A673 (cell line): ENCODE results near the gene TRMT10B. TPM values are rescaled to one million over a fixed set of nuclear protein-coding genes. Genes with fewer than 3 reads are reported as not detected.

Experiments used
- BruUV-seq: library from RNA; stranded (reverse); fragments of 400-500 nt; replicated peaks from 2 replicates; lab custom pipeline; 2021; lab: Mats Ljungman, UMichigan
- CTCF ChIA-PET: fragments of 300-600 bp; sonication (Branson Sonifier 250); formaldehyde crosslinking; loops from one replicate; lab custom pipeline; 2022; ENCODE audit warnings: antibody characterized with exemption; lab: Charles Lee
- POLR2A ChIA-PET: fragments of 300-600 bp; sonication (Branson Sonifier 250); formaldehyde crosslinking; loops from one replicate; lab custom pipeline; 2022; ENCODE audit warnings: antibody characterized with exemption; ENCODE audit not compliant: low non-redundant PET; lab: Charles Lee
- DNase-seq: peaks from one replicate; pipeline ENCODE4 v3.0.0-alpha.2; 2015; ENCODE audit warnings: low spot score
- H3K27ac ChIP-seq: fragments of 200-600 bp; sonication (generic); 2 replicates; pipeline ENCODE4 v1.5.1; 2016; ENCODE audit warnings: mixed run types, low read depth, mild to moderate bottlenecking, mixed read lengths, antibody characterized with exemption, low read length; ENCODE audit not compliant: poor library complexity, severe bottlenecking
- H3K27me3 ChIP-seq: fragments of 200-600 bp; sonication (generic); replicated peaks from 2 replicates; pipeline ENCODE4 v1.6.1; 2017; ENCODE audit warnings: mixed run types, low read depth, mild to moderate bottlenecking, mixed read lengths, antibody characterized with exemption, low read length; ENCODE audit not compliant: insufficient read depth, poor library complexity
- H3K36me3 ChIP-seq: fragments of 200-600 bp; sonication (generic); 2 replicates; pipeline ENCODE4 v1.6.1; 2016; ENCODE audit warnings: mixed run types, mild to moderate bottlenecking, mixed read lengths, antibody characterized with exemption, low read length; ENCODE audit not compliant: insufficient read depth, poor library complexity, severe bottlenecking
- H3K4me1 ChIP-seq: fragments of 200-600 bp; sonication (generic); 2 replicates; pipeline ENCODE4 v1.6.1; 2017; ENCODE audit warnings: mixed run types, mild to moderate bottlenecking, mixed read lengths, antibody characterized with exemption, low read length; ENCODE audit not compliant: insufficient read depth, poor library complexity, severe bottlenecking
- H3K4me3 ChIP-seq: fragments of 200-600 bp; sonication (generic); 2 replicates; pipeline ENCODE4 v1.5.1; 2016; ENCODE audit warnings: low read depth, mixed run types, mild to moderate bottlenecking, mixed read lengths, low read length; ENCODE audit not compliant: poor library complexity, severe bottlenecking
- H3K9me3 ChIP-seq: fragments of 200-600 bp; sonication (generic); 2 replicates; pipeline ENCODE4 v1.6.1; 2016; ENCODE audit warnings: mixed run types, low read depth, mild to moderate bottlenecking, mixed read lengths, antibody characterized with exemption, low read length; ENCODE audit not compliant: poor library complexity, severe bottlenecking
- CTCF ChIP-seq: fragments of 300-800, 200-600 bp; sonication (generic); conservative IDR thresholded peaks from 2 replicates; pipeline ENCODE4 v1.5.1; 2017; ENCODE audit warnings: low read depth, mild to moderate bottlenecking, antibody characterized with exemption, low read length, moderate library complexity, mixed read lengths
- EZH2 ChIP-seq: fragments of 200-600 bp; sonication (generic); IDR thresholded peaks from 2 replicates; pipeline ENCODE4 v1.6.1; 2017; ENCODE audit warnings: borderline replicate concordance, low read depth, mild to moderate bottlenecking, mixed read lengths, antibody characterized with exemption, low read length; ENCODE audit not compliant: poor library complexity, severe bottlenecking
- intact Hi-C: fragments of 100-400 bp; cut with micrococcal nuclease; formaldehyde crosslinking; loops from one replicate; pipeline ENCODE4 v1.10.0; 2022; ENCODE audit not compliant: unreplicated experiment
- total RNA-seq: library from RNA; stranded (reverse); gene quantifications from 2 replicates; pipeline ENCODE4 v1.2.3, GENCODE V29; 2021

The TRMT10B gene
- total RNA-seq, 1 experiment from 2014 or later = 7.8 TPM

- Histone ChIP-seq H3K27ac (no peak overlapping the region), H3K27me3 (no peaks in the 10 kb centered on the region), H3K4me3 (no peak overlapping the region), H3K4me1 (no peaks in the 10 kb centered on the region), H3K9me3 (no peaks in the 10 kb centered on the region), H3K36me3 (no peaks in the 10 kb centered on the region)
- no TSS peak for BruUV-seq
- ChIA-PET CTCF (no interaction called here), POLR2A (no interaction called here)
- intact Hi-C loops = no loop called here
- TF ChIP-seq EZH2 = no peak
- TF ChIP-seq CTCF = no peak
- no peak for DNase-seq
These were observed 37.6 kb upstream of the TRMT10B start for GRCh38 chr9:37715991-37716505.

DNA sequence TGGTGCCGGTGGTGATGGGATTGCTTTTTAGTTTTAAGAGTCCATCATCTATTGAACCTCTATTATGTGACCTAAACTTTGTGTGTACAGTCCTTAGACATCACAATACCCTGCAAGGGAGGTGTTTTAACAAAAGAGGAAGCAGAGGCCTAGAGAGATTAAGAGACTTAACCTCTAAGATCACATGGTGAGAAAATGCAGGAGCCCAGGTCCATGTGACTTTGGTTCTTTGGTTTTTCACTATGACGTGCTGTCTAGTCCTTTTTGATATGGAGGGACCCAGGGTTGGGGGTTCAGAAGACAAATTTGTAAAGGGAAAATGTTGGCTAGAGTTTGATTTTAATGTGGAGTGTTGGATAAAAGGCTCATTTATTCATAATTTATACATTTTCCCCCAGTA lies 34.1 kb upstream of the TRMT10B start:
- POLR2A ChIA-PET = no interaction called here
- Histone ChIP-seq H3K36me3 (no peaks in the 10 kb centered on the region), H3K9me3 (no peaks in the 10 kb centered on the region), H3K27me3 (no peaks in the 10 kb centered on the region), H3K4me3 (no peak overlapping the region), H3K4me1 (no peaks in the 10 kb centered on the region), H3K27ac (no peak overlapping the region)
- CTCF ChIA-PET = no interaction called here
- intact Hi-C loops = no loop called here
- no TSS peak for BruUV-seq
- TF ChIP-seq CTCF (no peak), EZH2 (no peak)
- no peak for DNase-seq

DNA sequence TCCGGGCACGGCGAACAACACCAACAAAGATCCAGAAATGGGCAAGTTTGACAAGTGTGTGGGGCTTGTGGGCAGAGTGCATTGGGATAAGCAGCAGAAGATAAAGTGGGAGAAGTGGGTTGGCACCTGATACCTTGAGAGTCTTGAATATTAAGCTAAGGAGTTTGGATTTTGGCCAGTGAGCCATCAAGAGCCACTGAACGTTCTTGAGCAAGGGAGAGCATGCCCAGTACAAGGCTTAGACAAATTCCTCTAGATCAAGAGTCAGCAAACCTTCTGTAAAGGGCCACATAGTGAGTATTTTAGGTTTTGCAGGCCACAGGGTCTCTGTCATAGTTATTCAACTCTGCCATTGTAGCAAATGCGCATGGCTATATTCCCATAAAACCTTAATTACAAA lies 26.6 kb upstream of the TRMT10B start:
- CTCF ChIA-PET = no interaction called here
- no peak for DNase-seq
- H3K9me3 ChIP-seq = no peaks in the 10 kb centered on the region
- no peaks in the 10 kb centered on the region for H3K36me3 ChIP-seq
- no TSS peak for BruUV-seq
- POLR2A ChIA-PET = no interaction called here
- no peak overlapping the region for H3K27ac ChIP-seq
- H3K4me1 ChIP-seq = no peaks in the 10 kb centered on the region
- TF ChIP-seq EZH2 = no peak
- TF ChIP-seq CTCF = no peak
- intact Hi-C loops = no loop called here
- peaks cover 3% of the 10 kb centered on the region for H3K27me3 ChIP-seq
- H3K4me3 ChIP-seq = no peak overlapping the region
